Sigmoid colon (tissue), 4 donors: Measurements from ENCODE around the gene DDI1.

Experiments used
- POLR2A ChIP-seq, 2 donors: fragments of 450-650 bp; IDR thresholded peaks; one replicate each; pipeline ENCODE4 v1.6.1; 2016; ENCODE audit warnings: antibody characterized with exemption in 2 of 2, mild to moderate bottlenecking in 2 of 2, moderate library complexity in 2 of 2
- POLR2AphosphoS5 ChIP-seq, 4 donors: sonication (generic); formaldehyde crosslinking; IDR thresholded peaks; one replicate each; pipeline ENCODE4 v1.6.1; 2017; ENCODE audit warnings: antibody characterized with exemption in 4 of 4
- TF ChIP-seq, protein P1 (sequence below), 4 experiments: fragments of 450-650 bp in 3 of 4; fragments of 200-600 bp in 1 of 4; IDR thresholded peaks; one replicate each; pipeline ENCODE4 v1.5.1; 2016 to 2019; ENCODE audit warnings: antibody characterized with exemption in 4 of 4, mild to moderate bottlenecking in 3 of 4, moderate library complexity in 2 of 4

- TF ChIP-seq, protein P1, sequence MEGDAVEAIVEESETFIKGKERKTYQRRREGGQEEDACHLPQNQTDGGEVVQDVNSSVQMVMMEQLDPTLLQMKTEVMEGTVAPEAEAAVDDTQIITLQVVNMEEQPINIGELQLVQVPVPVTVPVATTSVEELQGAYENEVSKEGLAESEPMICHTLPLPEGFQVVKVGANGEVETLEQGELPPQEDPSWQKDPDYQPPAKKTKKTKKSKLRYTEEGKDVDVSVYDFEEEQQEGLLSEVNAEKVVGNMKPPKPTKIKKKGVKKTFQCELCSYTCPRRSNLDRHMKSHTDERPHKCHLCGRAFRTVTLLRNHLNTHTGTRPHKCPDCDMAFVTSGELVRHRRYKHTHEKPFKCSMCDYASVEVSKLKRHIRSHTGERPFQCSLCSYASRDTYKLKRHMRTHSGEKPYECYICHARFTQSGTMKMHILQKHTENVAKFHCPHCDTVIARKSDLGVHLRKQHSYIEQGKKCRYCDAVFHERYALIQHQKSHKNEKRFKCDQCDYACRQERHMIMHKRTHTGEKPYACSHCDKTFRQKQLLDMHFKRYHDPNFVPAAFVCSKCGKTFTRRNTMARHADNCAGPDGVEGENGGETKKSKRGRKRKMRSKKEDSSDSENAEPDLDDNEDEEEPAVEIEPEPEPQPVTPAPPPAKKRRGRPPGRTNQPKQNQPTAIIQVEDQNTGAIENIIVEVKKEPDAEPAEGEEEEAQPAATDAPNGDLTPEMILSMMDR (IDR thresholded peaks at IDR 0.05) = no peak
- TF ChIP-seq POLR2AphosphoS5 (IDR thresholded peaks at IDR 0.05) = no peak
- no peak for TF ChIP-seq POLR2A (IDR thresholded peaks at IDR 0.05)
Measured at GRCh38 chr11:104060004-104060794, 23.8 kb downstream of the DDI1 start.
